Stimulated activated naive CD8-positive, alpha-beta T cell treated with anti-CD3 and anti-CD28 coated beads, Interleukin-15, amount 100 ng/mL, for 72 hours (primary cell): Measurements from ENCODE around the gene LRPAP1.
"Not testable (repeated sequence)": the region's sequence is repeated elsewhere in the genome, so short reads cannot be mapped to it uniquely, and the experiment has no call there.

Experiments
- ATAC-seq: fragments of 150-1000 bp; cut with Tn5 transposase; 2 replicates; pipeline ENCODE4 v1.10.0; 2021; ENCODE audit warnings: mild to moderate bottlenecking, moderate library complexity
- DNase-seq, 2 donors: peaks; one replicate each; pipeline ENCODE4 v3.0.0; 2021 to 2022
- H3K27ac Mint-ChIP-seq, 2 donors: one replicate each; pipeline ENCODE4 v1.8.0; 2022; ENCODE audit warnings: mild to moderate bottlenecking in 2 of 2, mixed read lengths in 2 of 2, moderate library complexity in 2 of 2
- H3K27me3 Mint-ChIP-seq: one replicate; pipeline ENCODE4 v1.8.0; 2022; ENCODE audit warnings: mixed read lengths
- H3K4me1 Mint-ChIP-seq: one replicate; pipeline ENCODE4 v1.8.0; 2022; ENCODE audit warnings: mild to moderate bottlenecking, mixed read lengths
- H3K4me3 Mint-ChIP-seq, 2 donors: one replicate each; pipeline ENCODE4 v1.8.0; 2022; ENCODE audit warnings: mild to moderate bottlenecking in 2 of 2, mixed read lengths in 2 of 2, moderate library complexity in 1 of 2
- H3K9me3 Mint-ChIP-seq, 2 donors: one replicate each; pipeline ENCODE4 v1.8.0; 2022; ENCODE audit warnings: mixed read lengths in 2 of 2

Gene LRPAP1

DNA sequence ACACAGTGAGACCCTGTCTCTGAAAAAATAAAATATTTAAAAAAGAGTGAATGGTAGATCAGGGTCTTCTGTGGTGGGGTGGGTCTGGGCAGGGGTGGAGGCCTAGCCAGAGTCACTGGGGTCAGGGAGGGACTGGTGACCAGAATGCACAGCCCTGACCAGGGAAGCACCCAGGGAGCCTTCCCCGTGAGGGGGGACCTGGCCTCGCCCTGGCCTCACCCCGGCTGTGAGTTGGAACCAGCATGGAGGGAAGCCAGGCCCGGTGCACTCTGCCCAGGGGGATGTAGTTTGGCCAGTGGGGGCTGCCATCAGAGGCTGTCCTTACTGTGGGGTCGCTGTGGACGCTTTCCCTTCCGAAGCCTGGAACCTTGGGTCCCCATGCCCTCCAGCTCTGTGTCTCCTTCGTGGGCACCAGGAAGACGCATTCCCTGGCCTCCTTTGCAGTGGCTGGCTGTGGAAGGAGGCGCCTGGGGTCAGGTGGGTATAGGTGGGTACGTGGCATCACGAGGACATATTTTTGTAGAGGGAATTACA lies 18.6 kb upstream of the LRPAP1 start:
- not testable (repeated sequence) for DNase-seq, H3K4me3 Mint-ChIP-seq, H3K4me1 Mint-ChIP-seq, H3K27ac Mint-ChIP-seq, H3K9me3 Mint-ChIP-seq, H3K27me3 Mint-ChIP-seq, ATAC-seq

DNA sequence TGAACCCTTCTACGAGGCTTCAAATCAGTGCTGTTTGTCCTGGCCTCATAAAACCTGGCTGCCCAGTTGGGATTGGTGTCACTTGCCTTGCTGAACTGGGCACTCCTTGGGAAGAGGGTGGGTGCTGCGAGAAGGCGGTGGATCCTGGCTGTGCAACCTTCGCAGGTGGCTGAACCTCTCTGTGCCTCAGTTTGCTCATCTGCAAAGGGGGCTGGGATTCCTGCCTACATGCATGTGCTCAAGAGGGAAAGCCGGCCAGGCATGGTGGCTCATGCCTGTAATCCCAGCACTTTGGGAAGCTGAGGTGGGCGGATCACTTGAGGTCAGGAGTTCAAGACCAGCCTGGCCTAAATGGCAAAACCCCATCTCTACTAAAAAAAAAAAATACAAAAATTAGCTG lies 17.8 kb upstream of the LRPAP1 start:
- not testable (repeated sequence) for H3K4me1 Mint-ChIP-seq

DNA sequence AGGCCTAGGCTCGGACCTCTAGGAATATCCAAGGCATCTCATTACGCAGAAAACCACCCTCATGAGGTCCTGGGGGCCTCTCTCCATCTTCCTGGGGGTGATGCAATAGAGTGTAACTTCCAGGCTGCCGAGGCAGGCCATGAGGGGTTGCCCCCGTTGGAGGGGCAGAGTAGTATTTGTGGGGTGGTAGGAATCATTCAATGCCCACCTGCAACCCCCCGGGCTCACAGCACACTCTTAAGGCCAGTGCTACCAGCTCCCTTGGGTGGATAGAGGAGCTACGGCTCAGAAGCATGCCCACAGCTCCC lies 17.4 kb upstream of the LRPAP1 start:
- not testable (repeated sequence) for H3K4me1 Mint-ChIP-seq, ATAC-seq, H3K27me3 Mint-ChIP-seq, DNase-seq, H3K4me3 Mint-ChIP-seq, H3K9me3 Mint-ChIP-seq, H3K27ac Mint-ChIP-seq

More for the DNA sequence above, 17.8 kb upstream of the LRPAP1 start:
- H3K9me3 Mint-ChIP-seq, DNase-seq, H3K4me3 Mint-ChIP-seq, ATAC-seq, H3K27ac Mint-ChIP-seq, H3K27me3 Mint-ChIP-seq: not testable (repeated sequence)

DNA sequence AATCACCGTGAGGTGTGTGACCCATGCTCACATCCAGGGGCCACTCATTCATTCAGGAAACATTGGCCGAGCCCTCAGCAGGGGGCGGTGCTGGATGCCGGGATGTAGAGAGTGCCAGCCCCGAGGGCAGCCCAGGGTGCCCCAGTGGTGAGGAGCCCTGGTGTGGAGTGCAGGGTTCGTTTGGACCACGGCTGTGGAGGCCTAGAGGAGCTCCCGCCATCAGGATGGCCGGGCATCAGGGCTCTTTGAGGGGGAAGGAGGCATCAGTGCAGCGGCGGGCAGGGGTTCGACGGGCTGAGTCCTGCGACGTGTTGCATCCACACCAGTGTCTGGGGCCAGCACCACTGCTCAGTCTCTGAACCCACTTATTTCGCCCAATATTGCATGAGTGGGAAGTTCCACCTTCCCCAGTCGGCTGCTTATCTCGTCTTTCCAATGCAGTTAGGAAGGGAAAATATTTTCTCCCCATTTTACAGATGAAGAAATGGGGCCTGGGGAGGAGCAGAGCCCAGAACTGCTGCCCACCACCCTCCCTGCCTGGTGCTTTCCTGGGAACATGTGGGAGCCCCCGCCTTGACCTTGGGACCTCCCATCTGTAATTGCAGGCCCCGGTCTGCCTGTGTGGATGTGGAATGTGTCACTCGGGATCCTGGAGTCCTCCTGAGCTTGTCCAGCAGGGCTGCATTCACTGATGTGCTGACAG lies 16.9 kb upstream of the LRPAP1 start:
- not testable (repeated sequence) for ATAC-seq, DNase-seq, H3K4me1 Mint-ChIP-seq, H3K27ac Mint-ChIP-seq, H3K9me3 Mint-ChIP-seq, H3K4me3 Mint-ChIP-seq, H3K27me3 Mint-ChIP-seq

DNA sequence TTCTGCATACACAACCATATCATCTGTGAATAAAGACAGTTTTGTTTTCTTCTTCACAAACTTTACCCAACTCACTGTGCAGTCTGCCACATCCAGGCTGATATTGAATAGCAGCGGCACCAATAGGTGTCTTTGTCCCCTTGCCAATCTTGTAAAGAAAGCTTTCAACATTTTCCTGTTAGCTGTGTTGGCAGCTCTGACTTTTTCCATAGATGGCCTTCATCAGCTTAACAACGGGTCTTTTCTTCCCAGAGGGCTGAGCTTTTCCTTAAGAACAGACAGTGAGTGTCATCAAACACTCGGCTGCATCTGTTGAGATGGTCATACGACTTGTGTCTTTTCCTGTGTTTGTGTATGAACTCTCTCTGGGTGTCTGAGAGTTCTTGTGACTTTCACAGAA lies 14.5 kb upstream of the LRPAP1 start:
- not testable (repeated sequence) for H3K27me3 Mint-ChIP-seq, H3K9me3 Mint-ChIP-seq, H3K4me3 Mint-ChIP-seq, DNase-seq, ATAC-seq, H3K4me1 Mint-ChIP-seq
- peak overlapping the region in 1 of 2 donors; percentile 10 for H3K27ac Mint-ChIP-seq

DNA sequence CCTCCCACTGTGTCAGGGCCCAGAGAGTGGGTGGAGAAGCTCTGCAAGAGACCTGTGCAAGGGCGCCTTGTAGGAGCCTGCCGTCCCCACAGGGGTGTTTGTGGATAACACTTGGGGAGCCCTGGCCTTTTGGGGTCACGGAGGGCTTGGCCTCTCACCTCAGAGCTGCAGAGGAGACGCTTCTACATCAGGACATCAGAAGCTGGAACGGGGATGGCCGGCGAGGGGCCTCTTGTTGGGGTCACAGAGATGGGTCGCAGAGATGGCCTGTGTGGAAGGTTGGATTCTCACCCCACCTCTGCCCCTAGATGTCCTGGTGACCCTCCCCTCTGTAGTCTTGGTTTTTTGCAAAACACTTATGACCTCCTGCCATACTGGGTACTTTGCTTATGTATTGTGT lies 13.1 kb upstream of the LRPAP1 start:
- not testable (repeated sequence) for H3K27me3 Mint-ChIP-seq, H3K27ac Mint-ChIP-seq, ATAC-seq, H3K9me3 Mint-ChIP-seq, H3K4me1 Mint-ChIP-seq, H3K4me3 Mint-ChIP-seq, DNase-seq

DNA sequence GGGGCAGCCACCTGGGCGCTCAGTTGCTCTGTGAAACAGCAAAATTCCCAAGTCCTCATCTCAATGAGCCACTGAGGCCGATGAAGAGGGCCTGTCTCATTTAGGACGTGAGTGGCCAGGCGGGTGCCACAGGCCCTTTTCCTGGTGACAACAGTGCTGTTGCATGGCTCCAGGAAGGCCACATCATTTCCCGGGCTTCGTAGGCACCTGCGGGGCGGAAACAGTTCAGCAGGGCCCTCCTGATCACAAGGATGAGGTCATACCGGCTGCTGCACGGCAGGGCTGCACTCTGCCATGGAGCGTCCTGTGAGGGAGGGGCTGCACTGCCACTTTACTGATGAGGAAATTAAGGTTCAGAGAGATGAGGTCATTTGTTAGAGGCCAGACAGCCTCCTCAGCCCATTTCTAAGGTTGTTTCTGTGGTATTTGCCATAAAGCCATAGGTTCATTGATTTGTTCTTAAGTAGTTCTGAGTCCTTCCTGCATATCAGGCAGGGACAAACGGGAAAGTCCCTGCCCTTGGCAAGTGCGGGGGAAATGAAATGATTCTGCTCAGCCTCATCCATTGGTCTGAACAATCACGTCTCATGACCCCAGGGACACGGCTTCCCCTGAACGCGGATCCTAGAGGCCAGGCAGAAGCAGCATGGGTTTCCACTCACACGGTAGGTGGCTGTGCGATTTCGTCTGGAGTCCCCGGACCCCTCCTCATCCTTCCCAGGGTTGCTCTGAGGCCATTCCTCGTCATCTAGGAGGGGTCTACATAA lies 12.2 kb upstream of the LRPAP1 start:
- H3K9me3 Mint-ChIP-seq, result not testable (repeated sequence)

DNA sequence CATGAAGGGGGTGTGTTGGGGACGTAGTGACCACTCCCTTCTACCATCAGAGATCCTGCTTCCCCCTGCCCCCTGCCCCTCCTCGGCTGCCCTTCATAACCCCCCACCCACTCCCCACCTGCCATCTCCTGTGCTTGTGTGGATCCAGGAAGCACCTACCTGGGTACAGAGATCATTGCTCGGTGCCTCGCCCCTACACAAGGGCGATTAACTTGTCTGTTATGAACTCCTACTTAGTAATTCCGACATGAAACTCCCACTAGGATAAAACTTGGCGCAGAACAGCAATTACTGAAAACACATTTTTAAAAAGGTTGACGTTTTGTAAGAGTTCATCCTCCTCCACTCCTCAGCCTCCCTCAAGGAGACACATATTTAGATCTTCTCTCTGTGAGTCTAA lies 11.2 kb upstream of the LRPAP1 start:
- H3K27ac Mint-ChIP-seq, DNase-seq, H3K27me3 Mint-ChIP-seq, H3K4me1 Mint-ChIP-seq, H3K4me3 Mint-ChIP-seq, H3K9me3 Mint-ChIP-seq, ATAC-seq: not testable (repeated sequence)

More for the DNA sequence above, 12.2 kb upstream of the LRPAP1 start:
- H3K4me3 Mint-ChIP-seq, DNase-seq, H3K27me3 Mint-ChIP-seq, H3K4me1 Mint-ChIP-seq, H3K27ac Mint-ChIP-seq, ATAC-seq: not testable (repeated sequence)

DNA sequence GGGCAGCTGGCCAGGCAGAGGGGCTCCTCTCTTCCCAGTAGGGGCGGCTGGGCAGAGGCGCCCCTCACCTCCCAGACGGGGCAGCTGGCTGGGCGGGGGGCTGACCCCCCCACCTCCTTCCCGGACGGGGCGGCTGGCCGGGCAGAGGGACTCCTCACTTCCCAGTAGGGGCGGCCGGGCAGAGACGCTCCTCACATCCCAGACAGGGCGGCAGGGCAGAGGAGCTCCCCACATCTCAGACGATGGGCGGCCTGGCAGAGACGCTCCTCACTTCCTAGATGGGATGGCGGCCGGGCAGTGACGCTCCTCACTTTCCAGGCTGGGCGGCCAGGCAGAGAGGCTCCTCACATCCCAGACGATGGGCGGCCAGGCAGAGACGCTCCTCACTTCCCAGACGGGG lies 6.7 kb upstream of the LRPAP1 start:
- not testable (repeated sequence) for DNase-seq, H3K27me3 Mint-ChIP-seq, H3K4me3 Mint-ChIP-seq, ATAC-seq, H3K27ac Mint-ChIP-seq, H3K4me1 Mint-ChIP-seq
- H3K9me3 Mint-ChIP-seq, result peaks cover 0 to 11% of the 10 kb centered on the region in 2 donors

DNA sequence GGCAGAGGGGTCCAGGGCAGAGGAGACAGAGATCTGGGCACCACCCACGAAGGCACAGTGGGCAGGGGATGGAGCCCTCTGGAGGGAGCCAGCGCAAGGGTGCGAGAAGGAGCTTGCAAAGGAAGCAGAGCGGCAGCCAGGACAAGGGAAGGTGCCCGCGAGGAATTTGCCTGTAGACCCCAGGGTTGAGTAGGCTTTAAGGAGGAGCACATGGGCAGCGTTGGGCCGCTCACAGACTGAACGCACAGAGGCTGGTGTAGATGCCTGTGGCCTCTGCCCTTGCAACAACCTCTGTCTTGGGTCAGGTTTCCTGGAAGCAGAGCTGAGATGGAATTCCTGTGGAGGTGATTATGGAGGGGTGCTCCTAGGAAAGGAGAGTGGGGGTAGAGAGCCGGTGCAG lies 3.6 kb upstream of the LRPAP1 start:
- peaks cover 16% of the 10 kb centered on the region for H3K4me1 Mint-ChIP-seq
- H3K4me3 Mint-ChIP-seq, H3K27me3 Mint-ChIP-seq, ATAC-seq, DNase-seq, H3K27ac Mint-ChIP-seq: not testable (repeated sequence)
- peaks cover 0 to 11% of the 10 kb centered on the region in 2 donors for H3K9me3 Mint-ChIP-seq

DNA sequence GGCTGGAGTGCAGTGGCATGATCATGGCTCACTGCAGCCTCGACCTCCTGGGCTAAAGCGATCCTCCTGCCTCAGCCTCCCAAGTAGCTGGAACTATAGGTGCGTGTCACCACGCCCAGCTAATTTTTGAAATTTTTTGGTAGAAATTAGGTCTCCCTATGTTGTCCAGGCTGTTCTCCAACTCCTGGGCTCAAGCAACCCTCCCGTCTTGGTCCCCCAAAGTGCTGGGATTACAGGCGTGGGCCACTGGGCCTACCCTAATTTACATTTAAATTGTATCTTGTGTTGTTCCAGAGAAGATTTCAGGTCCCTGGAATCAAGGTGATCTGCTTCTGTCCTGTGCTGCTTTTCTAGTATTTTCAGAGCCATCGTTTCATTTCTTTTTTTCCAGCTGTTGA lies 1.2 kb upstream of the LRPAP1 start:
- ATAC-seq (no peak), DNase-seq (no peak)
- Mint-ChIP-seq H3K27ac (no peak overlapping the region), H3K4me3 (peak overlapping the region; percentile 47 to 100), H3K4me1 (peaks cover 36% of the 10 kb centered on the region), H3K27me3 (no peaks in the 10 kb centered on the region), H3K9me3 (peaks cover 0 to 11% of the 10 kb centered on the region in 2 donors)

DNA sequence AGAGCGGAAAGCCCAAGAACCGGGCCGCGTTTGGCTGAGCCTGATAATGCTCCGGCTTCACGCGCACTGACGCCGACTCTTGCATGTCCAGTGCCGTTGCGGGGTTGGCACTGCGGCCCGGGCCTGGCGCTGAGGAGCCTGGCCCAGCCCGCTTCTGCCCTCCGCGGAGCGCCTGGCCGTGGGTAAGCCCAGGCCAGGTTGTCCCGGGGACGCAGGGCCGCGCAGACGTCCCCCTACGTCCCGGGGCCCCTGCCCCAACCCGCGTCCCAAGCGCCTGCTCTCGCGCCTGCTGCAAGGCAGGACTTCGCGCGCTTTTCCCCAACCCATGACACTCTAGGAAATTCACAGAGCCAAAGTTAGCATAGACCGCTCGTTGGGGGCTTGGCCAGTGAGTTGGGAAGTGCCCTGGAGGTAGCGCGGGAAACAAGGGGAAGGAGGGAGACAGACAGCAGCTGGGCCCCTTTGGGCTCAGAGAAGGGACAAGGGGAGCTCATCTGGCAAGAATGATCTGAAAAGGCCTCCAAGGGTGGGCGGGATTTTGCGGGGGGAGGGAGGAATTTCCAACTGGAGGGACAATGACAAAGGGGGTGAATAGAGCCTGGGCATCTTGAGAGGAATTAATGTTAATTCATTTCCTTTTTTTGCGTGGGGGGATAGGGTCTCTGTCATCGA lies 665 bp upstream of the LRPAP1 start:
- peaks cover 0 to 11% of the 10 kb centered on the region in 2 donors for H3K9me3 Mint-ChIP-seq
- H3K27me3 Mint-ChIP-seq, result no peaks in the 10 kb centered on the region
- H3K27ac Mint-ChIP-seq, result no peak overlapping the region
- peak; percentile 29 for ATAC-seq
- H3K4me3 Mint-ChIP-seq, result peak overlapping the region; percentile 99 to 100
- DNase-seq, result no peak
- H3K4me1 Mint-ChIP-seq, result peaks cover 42% of the 10 kb centered on the region

DNA sequence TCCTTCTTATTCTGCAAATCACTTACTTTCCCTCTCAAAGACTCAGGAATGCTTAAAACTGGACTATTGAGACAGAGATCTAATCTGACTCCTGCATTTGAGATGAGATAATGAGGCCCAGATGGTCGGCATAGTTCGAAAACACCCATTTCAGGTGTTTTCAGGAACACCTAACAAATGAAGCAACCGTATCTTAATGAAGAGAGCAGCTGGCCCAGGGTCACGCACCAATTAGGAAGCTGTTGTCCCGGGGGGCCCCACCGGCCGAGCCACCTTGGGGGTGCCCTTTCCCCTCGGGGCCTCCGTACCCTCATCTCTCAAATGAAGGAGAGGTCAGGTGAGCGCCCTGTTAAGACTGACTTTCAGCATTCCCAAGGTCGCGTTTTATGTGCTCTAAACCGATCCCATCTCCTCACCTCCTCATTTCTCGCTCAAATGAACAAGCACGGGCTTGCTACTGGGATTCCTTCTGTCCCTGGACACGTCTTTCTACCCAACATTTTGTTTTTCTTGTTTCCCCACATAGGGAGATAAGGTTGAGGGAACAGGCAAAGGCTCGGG lies 824 bp downstream of the LRPAP1 start:
- DNase-seq, result no peak
- no peak for ATAC-seq
- H3K9me3 Mint-ChIP-seq, result peaks cover 0 to 11% of the 10 kb centered on the region in 2 donors
- H3K27ac Mint-ChIP-seq, result peak overlapping the region; percentile 80 to 81
- H3K4me3 Mint-ChIP-seq, result peak overlapping the region; percentile 99 to 100
- no peaks in the 10 kb centered on the region for H3K27me3 Mint-ChIP-seq
- H3K4me1 Mint-ChIP-seq, result peaks cover 57% of the 10 kb centered on the region

DNA sequence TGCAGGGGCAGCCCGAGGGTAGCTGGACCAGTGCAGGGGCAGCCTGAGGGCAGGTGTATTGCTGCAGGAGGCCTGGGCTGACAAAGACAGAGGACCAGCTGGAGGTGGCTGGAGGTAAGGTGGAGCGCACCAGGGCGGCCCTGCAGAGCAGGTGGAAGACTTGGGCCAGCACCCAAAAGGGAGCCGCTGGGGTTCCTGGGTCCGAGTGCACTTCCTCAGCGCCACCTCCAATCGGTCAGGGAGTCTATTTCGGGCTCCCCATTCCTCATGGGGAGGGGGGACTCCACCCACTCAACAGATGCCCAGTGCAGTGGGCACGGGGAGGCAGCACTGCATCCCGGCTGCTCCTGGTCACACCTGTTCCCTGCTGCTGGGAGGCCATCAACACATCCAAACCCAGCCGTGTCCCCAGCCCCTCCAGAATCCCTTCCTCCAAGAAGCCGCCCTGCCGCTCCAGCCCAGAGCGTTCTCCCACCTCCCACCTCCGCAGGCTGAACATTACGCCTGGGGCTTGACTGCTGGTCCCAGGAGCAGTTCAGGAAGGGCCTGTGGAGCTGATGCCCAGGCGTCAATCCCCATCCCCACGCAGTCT lies 1.5 kb downstream of the LRPAP1 start:
- H3K9me3 Mint-ChIP-seq, result peaks cover 0 to 8% of the 10 kb centered on the region in 2 donors
- peak overlapping the region; percentile 40 to 93 for H3K27ac Mint-ChIP-seq
- peaks cover 58% of the 10 kb centered on the region for H3K4me1 Mint-ChIP-seq
- ATAC-seq (no peak), DNase-seq (no peak)
- H3K27me3 Mint-ChIP-seq, result no peaks in the 10 kb centered on the region
- peak overlapping the region; percentile 99 to 100 for H3K4me3 Mint-ChIP-seq

DNA sequence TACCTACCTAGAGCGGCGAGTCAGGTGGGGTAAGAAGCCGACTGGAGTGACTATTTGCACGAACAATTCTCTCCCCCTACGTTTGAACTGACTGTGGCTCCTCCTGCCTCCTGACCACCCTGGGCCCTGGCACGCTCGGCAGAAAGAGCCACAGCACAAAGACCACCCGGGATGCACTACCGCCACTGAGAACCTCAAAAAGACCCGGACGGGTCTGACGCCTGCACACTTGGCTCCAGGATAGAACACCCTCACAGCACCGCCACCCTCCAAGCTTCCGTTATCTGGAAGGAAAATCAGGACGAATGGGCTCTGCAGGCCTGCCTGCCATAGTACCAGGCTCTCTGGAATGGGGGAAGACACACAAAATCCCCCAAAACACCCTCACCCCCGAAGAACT lies 2.2 kb downstream of the LRPAP1 start:
- Mint-ChIP-seq H3K9me3 (peaks cover 0 to under 1% of the 10 kb centered on the region in 2 donors), H3K4me3 (peak overlapping the region; percentile 99 to 100), H3K4me1 (peaks cover 58% of the 10 kb centered on the region), H3K27me3 (no peaks in the 10 kb centered on the region), H3K27ac (no peak overlapping the region)
- no peak for DNase-seq
- ATAC-seq, result no peak
